Fibroblast of skin of scalp (primary cell): ENCODE results near the gene UBXN7.
"Not testable (repeated sequence)": the region's sequence is repeated elsewhere in the genome, so short reads cannot be mapped to it uniquely, and the experiment has no call there.

Experiments used
- DNase-seq: peaks from one replicate; pipeline ENCODE4 v3.0.0-alpha.2; 2013

UBXN7 gene

DNA sequence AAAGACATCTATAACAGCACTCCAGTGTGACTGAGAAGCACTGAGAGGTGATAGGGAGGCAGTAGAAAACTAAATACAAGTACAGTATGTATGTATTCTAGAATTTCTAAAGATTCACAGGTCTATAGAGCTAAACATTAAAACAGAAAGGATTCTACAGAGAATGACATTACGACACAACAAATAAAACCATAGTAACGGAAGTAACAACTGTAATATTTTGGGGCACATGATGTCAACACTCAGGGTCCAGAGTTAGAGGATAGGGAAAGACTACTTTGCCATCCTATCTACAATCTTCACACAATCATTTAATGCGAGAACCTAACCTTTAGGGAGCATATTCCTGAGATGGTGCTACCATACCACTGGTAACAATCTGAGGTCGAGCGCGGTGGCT is 13.6 kb downstream of the UBXN7 start:
- DNase-seq, result no peak

DNA sequence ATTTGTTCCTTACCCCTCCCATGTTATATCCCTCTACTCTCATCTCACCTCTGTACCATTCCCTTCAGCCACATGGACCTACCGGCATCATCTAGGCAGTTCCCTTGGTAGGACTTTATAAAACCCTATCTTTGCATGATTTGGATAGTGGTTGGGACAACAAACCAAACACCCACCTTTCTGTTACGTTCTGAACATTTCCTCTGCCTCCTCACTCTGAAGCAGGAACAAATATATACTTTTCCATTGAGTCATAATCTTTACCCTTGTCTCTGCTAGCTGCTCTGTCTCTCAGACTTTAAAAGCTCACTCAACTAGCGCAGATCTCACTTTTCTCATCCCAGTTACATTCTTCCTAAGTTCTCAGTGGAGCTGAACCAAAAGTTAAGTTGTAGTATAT is 17.8 kb downstream of the UBXN7 start:
- no peak for DNase-seq

DNA sequence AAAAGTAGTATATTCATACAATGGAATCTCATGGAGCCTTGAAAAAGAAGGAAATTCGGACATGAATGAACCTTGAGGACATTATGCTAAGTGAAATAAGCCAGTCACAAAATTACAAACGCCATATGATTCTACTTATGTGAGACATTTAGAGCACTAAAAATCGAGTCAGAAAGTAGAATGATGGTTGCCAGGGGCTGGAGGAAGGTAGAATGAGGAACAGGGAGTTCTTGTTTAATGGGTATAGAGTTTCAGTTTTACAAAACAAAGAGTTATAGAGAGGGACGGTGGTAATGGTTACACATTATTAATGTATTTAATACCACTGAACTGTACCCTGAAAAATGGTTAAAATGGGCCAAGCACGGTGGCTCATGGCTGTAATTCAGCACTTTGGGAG is 19.5 kb downstream of the UBXN7 start:
- no peak for DNase-seq

DNA sequence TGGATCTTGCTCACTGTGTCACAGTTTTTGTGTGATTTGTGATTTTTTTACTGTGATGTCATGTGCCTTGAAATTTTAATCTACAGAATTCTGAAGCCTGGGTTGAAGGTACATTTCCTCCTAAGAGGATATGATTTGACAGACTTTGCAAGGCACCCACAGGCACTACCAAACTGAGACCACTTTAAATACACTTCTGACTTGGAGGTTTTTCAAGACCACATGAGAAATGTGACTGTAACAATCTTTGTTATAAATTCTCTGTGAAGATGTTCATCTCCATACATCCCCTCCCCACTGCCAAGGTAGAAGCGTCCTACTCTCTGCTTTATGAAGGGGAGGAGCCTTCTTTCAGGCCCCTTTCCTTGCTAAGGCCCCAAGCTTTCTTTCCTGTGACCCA is 22.8 kb downstream of the UBXN7 start:
- DNase-seq, result no peak

GRCh38 chr3:196408565-196409300 is 23.5 kb downstream of the UBXN7 start:
- DNase-seq, result no peak

- DNase-seq, result peak; percentile 91
Measured at GRCh38 chr3:196406811-196407470, 25.3 kb downstream of the UBXN7 start.

DNA sequence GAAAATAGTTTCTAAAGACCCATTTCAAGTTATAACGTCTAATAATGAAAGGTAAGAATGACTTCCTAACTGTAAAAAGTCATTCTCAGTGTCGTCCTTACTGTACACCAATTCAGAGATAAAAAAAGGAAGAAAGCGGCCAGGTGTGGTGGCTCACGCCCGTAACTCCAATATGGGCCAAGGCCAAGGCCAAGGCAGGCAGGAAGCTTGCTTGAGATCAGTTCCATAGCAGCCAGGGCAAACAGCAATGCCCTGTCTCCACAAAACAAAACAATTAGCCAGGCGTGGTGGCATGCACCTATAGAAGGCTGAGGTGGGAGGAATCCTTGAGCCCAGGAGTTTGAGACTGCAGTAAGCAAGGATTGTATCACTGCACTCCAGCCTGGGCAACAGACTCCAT is 31.9 kb downstream of the UBXN7 start:
- DNase-seq, result no peak

GRCh38 chr3:196399485-196399945 is 32.7 kb downstream of the UBXN7 start:
- DNase-seq, result peak; percentile 52

DNA sequence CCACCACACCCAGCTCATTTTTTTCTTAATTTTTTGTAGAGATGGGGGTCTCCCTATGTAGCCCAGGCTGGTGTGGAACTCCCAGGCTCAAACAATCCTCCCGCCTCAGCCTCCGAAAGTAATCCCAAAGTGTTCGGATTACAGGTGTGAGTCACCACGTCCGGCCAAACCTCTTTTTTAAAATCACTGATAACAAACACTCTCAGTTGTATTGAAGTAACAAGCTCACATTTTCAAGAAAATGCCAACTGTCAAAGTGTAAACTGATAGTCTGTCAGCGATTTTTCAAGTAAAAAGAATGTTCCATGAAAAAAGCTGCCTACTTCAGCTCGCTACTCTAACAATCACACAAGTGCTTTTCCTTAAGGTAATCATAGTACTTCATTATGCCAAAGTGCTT is 33.4 kb downstream of the UBXN7 start:
- no peak for DNase-seq

GRCh38 chr3:196397941-196398340 is 34.3 kb downstream of the UBXN7 start:
- DNase-seq, result no peak

- DNase-seq, result no peak
Measured at GRCh38 chr3:196390116-196390515, 42.1 kb downstream of the UBXN7 start.

DNA sequence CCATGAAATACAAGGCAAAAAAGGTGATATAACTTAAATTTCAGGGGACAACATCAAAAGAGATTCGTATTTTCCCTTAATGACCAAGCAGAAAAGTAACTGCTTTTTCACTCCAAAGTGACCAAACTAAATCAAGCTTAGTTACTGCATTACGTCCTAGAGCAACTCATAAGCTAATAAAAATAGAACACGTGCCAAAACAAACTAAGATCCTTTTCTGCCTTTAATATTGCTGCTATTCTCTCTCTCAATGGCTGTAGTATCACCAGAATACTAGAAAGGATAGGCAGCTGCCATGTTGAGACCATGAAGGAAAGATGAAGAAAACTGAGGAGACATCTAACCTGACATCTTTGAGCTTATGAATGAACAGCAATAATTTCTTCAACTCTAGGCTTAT is 43.3 kb downstream of the UBXN7 start:
- DNase-seq, result peak; percentile 14

GRCh38 chr3:196387941-196388340 is 44.3 kb downstream of the UBXN7 start:
- not testable (repeated sequence) for DNase-seq

GRCh38 chr3:196386797-196387196 is 45.4 kb downstream of the UBXN7 start:
- not testable (repeated sequence) for DNase-seq

- DNase-seq, result not testable (repeated sequence)
Measured at GRCh38 chr3:196386034-196386433, 46.2 kb downstream of the UBXN7 start.

DNA sequence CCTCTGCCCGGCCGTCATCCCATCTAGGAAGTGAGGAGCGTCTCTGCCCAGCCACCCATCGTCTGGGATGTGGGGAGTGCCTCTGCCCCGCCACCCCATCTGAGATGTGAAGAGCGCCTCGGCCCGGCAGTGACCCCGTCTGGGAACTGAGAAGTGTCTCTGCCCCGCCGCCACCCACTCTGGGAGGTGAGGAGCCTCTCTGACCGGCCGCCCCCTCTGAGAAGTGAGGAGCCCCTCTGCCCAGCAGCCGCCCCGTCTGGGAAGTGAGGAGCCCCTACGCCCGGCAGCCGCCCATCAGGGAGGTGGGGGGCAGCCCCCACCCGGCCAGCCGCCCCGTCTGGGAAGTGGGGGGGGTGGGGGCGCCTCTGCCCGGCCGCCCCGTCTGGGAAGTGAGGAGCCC is 46.8 kb downstream of the UBXN7 start:
- DNase-seq, result not testable (repeated sequence)

- no peak for DNase-seq
Measured at GRCh38 chr3:196378146-196378841, 53.9 kb downstream of the UBXN7 start.

DNA sequence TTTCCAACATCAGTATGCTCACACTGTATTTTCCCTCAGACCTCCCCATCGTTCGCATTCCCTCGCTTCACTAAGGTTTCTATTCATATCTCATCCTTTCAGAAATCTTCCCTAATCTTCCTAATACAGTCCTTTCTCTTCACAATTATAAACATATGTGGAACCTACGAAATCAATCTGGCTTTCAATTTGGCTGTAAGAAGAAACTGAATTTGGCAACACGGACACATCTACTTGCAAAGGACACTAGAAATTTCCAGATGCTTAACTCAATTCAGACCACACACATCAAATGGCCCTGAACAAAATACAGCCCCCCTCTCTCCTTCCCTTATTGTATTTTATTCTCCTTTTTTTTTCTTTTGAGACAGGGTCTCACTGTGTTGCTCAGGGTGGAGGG is 54.9 kb downstream of the UBXN7 start:
- DNase-seq, result no peak

GRCh38 chr3:196365736-196366135 is 66.5 kb downstream of the UBXN7 start:
- no peak for DNase-seq

GRCh38 chr3:196360586-196360985 is 71.6 kb downstream of the UBXN7 start:
- no peak for DNase-seq

- not testable (repeated sequence) for DNase-seq
Measured at GRCh38 chr3:196358540-196358939, 73.7 kb downstream of the UBXN7 start.

DNA sequence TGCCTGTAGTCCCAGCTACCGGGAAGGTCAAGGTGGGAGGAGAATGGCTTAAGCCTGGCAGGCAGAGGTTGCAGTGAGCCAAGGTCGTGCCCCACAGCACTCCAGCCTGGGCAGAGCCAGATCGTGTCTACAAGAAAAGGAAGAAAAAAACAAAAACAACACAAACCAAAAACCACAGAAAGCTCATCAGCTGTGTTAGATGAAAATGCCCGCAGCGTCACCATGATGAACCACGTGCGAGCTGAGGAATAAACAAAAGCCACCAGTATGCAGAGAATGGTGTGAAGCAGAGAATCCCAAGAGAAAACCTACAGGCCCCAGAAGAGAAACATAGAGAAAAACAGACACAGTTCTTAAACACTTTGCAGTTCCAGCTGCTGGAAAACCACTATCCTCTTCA is 74.3 kb downstream of the UBXN7 start:
- DNase-seq, result no peak

GRCh38 chr3:196356556-196356955 is 75.7 kb downstream of the UBXN7 start:
- no peak for DNase-seq

- DNase-seq, result no peak
Measured at GRCh38 chr3:196355668-196356067, 76.6 kb downstream of the UBXN7 start.
